SK-N-MC (cell line): ENCODE data around the gene SYPL2.

ENCODE experiments used
- EZH2 ChIP-seq: fragments of 200-600 bp; sonication (generic); IDR thresholded peaks from one replicate; pipeline ENCODE4 v1.6.1; 2017; ENCODE audit warnings: antibody characterized with exemption
- FOXP2 ChIP-seq: optimal IDR thresholded peaks from 2 replicates; pipeline ENCODE3; 2011; ENCODE audit warnings: mild to moderate bottlenecking, moderate library complexity; ENCODE audit not compliant: insufficient read depth; ENCODE audit errors: extremely low read length, control extremely low read depth
- POLR2AphosphoS5 ChIP-seq: IDR thresholded peaks from 2 replicates; pipeline ENCODE4 v1.6.1; 2012; ENCODE audit warnings: mild to moderate bottlenecking, low read depth, low read length, borderline replicate concordance

GRCh38 chr1:109472779-109473178, 6.4 kb downstream of the SYPL2 start:
- no peak for TF ChIP-seq EZH2
- no peak for TF ChIP-seq POLR2AphosphoS5
- TF ChIP-seq FOXP2 = no peak
